ENCODE measurements around the gene KCTD5.

- TF ChIP-seq CTCF (IDR thresholded peaks at IDR 0.05; ENCODE audit: insufficient read depth, low read length, poor library complexity, severe bottlenecking) (no peak), EZH2phosphoT487 (conservative IDR thresholded peaks at IDR 0.05; ENCODE audit: low read length) (no peak)
Measured at GRCh38 chr16:2704983-2705275, 22.6 kb downstream of the KCTD5 start.

Measured in SU-DHL-6 (cell line).